Measurements from ENCODE around the gene SHROOM2.

SHROOM2 gene

DNA sequence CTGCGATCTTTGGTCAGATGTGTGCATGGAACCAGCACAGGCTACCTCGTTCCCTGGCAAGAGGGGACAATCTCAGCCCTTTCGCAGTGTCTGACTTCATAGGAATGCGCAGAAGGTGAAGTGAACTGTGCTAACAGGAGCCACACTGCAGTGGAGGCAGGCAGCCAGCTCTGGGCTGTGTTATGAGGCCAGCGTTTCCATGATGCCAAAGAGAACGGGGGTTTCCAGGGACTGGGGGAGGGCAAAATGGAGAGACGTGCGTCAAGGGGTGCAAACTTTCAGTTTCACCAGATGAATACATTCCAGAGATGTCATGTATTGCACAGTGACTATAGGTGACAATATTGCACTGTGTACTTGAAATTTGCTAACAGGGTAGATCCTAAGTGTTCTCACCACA is 211.3 kb downstream of the SHROOM2 start (continued):
- TF ChIP-seq, protein P1, sequence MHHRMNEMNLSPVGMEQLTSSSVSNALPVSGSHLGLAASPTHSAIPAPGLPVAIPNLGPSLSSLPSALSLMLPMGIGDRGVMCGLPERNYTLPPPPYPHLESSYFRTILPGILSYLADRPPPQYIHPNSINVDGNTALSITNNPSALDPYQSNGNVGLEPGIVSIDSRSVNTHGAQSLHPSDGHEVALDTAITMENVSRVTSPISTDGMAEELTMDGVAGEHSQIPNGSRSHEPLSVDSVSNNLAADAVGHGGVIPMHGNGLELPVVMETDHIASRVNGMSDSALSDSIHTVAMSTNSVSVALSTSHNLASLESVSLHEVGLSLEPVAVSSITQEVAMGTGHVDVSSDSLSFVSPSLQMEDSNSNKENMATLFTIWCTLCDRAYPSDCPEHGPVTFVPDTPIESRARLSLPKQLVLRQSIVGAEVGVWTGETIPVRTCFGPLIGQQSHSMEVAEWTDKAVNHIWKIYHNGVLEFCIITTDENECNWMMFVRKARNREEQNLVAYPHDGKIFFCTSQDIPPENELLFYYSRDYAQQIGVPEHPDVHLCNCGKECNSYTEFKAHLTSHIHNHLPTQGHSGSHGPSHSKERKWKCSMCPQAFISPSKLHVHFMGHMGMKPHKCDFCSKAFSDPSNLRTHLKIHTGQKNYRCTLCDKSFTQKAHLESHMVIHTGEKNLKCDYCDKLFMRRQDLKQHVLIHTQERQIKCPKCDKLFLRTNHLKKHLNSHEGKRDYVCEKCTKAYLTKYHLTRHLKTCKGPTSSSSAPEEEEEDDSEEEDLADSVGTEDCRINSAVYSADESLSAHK (tag by site-specific recombination; IDR thresholded peaks at IDR 0.05) = no peak
- TF ChIP-seq OSR2 (tag by site-specific recombination; IDR thresholded peaks at IDR 0.05) (no peak), ZNF707 (tag by site-specific recombination; IDR thresholded peaks at IDR 0.05) (no peak), ZFP41 (tag by site-specific recombination; IDR thresholded peaks at IDR 0.05; ENCODE audit: borderline replicate concordance) (no peak), ZNF16 (tag by site-specific recombination; IDR thresholded peaks at IDR 0.05; ENCODE audit: low read depth) (no peak), ZNF658 (tag by site-specific recombination; IDR thresholded peaks at IDR 0.05) (no peak), ZNF302 (tag by site-specific recombination; IDR thresholded peaks at IDR 0.05; ENCODE audit: low read depth) (no peak), ZBTB7A (tag by site-specific recombination; IDR thresholded peaks at IDR 0.05; ENCODE audit: low read depth) (no peak), ZNF843 (tag by site-specific recombination; IDR thresholded peaks at IDR 0.05) (no peak), ZBTB8A (tag by site-specific recombination; IDR thresholded peaks at IDR 0.05) (no peak)

Measured in HEK293 (cell line).